ENCODE measurements around the gene TMPRSS4.
A peak's percentile ranks its signal among the peaks of the same experiment; 100 is the strongest.
"Not testable (repeated sequence)": the region's sequence is repeated elsewhere in the genome, so short reads cannot be mapped to it uniquely, and the experiment has no call there.

TMPRSS4 gene

DNA sequence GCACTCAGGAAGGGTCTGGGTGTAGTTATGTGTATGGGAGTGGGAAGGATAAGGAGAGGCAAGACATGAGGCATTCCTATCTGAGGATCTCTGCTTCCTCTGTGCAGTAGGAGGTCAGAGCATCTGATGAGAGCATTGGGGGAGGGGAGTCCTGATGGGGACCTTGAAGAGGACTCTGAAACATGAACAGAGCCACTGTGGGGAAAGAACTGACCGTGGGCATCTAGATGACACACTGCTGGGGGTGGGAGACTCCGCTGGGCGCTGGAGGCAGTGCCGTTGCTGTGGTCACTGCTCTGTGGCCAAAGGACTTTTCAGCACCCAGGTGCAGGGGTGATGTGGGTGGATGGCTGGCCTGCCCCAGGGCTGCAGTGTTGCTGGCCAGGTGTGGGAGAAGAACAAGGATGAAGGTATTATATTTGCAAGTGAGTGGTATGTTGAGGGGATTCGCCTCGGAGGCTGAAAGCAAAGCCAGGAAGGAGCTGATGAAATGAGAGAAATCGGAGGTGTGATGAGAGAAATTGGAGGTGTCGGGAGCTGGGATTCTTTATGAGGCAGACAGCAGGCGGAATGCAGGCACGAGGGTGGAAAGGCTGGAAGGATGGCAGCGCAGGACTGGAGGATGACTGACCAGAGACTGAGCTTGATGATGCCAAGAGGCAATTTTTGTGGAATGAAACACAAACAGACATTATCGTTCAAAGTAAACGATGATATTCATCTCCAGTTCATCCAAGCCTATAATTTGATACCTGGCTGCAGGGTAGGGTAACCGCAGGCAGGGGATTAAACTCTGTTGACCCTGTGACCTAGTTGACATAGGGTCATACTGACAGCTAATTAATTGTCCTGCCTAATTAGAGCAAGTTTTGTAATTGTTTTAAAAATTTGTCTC is 19.4 kb upstream of the TMPRSS4 start:
- no peak for DNase-seq

DNA sequence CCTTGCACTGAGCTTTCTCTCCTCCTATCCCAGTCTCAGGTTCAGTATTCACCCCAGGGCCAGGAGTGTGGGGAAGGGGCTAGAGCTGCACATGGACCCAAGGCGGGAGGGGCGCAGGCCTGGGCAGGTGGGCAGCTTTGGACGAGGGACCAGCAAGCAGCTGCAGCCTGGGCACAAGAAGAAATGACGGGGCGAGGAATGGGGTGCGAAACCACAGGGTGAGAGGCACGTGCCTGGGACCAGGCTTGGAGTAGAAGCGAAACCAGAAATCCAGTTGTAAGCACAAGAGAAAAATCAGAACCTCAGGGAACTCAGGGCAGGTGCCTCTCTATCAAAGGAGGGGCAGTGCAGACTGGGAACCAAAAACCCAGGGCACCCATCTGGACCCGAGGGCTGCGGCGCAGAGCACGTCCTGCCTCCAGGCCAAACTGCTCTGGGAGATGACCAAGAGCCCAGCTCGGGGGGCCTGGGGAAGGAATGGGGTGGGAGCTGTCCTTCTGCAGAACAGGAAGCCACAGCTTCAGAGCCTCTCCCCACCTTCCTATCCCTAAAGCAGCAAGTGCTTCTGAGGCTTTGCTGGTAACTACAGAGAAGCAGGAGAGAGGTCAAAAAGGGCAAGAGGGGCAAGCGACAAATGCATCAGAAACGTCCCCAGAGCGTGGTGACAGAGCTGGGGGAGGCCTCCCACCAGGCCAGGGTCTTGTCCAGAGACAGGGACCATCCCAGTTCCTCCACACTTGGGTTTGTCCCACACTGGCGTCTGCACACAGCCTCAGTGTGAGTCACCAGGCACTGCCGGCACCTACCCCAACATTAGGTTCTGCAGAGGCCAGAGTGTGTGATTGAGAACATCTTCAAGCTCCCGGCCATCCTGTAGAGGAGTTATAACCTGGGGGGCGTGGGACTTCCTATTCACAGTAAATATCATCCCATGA is 18.3 kb upstream of the TMPRSS4 start:
- peak; percentile 19 for DNase-seq

DNA sequence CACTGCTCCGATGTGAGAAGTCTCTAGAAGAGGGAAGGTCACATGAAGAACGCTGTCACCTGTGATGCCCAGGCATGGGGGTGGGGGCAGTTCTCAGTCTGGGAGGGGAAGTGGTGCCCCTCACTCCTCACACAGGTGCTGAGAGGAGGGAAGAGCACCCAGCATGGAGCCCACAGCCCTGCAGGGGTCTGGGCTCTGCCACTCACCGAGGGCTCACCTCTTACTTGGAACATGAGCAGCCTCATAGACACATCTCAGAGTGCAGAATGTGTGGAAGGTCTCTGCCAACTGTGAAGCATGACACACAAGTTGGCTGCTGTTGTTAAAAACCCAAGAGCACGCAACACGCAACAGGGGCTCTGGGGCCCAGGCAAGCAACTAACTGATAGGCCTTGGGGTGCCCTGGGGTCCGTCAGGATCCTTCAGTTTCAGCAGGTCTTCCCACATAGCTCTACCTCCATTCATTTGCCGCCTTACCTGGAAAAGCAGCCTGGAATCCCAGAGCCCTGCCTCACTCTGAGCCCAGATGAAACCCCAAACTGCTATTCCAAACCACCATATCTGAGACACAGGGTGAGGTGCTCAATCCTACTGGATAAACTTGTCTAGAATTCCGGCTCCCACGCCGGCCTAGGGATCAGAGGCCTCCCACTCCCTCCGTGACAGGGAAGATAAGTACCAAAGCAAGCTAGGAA is 17.5 kb upstream of the TMPRSS4 start:
- no peak for DNase-seq

DNA sequence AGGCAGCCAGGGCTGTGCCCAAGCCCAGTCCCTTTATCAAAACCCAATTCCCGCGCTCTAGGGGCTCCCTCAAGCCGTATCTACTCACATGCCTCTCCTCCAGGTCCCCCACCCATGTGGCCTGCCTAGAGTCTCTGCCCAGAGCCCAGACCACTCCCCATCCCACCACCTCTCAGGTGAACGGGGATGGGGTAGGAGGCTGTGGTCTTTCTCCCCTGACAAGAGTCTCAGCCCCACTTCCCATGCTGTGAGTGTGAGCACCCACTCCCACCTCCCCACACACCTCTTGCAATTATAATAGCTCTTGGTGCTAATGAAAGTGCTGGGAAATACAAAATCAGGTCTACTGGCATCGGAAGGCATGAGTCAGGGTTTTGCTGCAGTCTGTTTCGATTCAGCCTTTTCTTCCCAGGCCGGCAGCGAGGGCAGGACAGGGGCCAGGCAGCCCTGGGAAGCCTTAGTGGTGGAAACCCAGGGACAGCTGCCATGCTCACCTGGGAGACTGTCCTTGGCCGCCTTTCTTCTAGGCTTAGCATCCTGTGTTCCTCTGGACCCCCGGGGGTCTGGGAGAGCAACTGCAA is 16.7 kb upstream of the TMPRSS4 start:
- no peak for DNase-seq

DNA sequence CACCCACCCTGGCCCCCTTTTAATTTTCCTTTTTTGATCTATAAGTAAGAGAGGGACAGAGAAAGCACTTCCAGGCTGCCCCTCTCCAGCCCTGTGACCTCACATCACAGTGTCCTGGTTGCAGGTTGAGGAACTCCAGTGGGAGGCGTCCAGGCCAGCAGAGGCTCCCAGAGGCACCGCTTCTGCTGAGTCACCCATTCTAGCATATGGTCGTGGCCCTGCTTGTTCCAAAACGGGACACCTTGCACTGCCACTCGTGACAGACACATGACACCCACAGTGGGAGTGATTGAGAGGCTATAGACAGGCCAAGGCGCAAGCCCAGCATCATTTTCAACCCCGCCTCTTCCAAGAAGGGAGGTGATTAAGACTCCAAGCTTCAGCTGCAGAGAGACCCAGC is 16.0 kb upstream of the TMPRSS4 start:
- peak; percentile 52 for DNase-seq

DNA sequence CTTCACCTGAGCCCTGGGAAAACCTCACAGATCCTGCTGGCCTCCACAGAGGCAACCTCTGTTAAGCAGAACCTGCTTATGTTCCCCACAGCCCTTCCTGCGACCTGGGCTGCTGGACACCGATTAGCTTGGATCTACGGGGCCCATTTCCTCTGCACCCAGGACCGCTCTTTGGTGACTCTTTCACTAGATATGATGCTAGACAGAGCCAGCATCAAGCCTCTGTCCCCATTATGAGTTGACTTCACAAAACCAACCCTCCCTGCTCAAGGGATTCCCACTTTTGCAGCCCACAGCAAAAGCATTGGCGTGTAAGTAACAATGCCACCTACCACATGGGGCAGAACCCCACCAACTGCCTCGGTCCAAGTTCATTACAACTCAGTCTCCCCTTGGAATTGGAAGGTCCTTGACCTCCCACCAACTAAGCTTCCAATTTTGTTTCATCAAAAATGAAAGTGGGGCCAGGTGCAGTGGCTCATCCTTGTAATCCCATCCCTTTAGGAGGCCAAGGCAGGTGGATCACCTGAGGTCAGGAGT is 15.2 kb upstream of the TMPRSS4 start:
- DNase-seq = no peak

DNA sequence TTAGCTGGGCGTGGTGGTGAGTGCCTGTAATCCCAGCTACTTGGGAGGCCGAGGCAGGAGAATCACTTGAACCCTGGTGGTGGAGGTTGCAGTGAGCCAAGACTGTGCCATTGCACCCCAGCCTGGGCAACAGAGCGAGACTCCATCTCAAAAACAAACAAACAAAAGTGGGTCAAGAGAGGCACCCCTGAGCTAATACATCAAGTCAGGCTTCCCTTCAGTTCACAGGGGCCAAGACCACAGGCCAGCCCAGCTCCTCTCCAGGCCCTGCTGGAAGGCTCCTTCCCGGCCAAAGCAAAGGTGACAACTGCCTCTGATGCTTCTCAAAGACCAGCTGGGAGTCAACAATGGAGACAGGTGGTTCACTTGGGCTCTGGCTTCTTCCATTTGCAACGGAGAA is 14.7 kb upstream of the TMPRSS4 start:
- DNase-seq = not testable (repeated sequence)

DNA sequence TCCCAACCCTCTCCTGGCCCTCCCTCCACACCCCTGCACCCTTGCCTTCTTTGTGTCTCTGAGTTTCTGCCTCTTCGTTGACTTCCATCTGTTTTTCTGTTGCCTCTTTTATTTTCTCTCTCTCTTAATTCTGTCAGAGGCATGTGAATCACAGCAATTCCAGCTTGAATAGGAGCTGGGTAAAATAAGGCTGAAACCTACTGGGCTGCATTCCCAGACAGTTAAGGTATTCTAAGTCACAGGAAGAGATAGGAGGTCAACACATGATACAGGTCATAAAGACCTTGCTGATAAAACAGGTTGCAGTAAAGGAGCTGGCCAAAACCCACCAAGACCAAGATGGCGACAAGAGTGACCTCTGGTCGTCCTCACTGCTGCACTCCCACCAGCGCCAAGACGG is 14.2 kb upstream of the TMPRSS4 start:
- not testable (repeated sequence) for DNase-seq

DNA sequence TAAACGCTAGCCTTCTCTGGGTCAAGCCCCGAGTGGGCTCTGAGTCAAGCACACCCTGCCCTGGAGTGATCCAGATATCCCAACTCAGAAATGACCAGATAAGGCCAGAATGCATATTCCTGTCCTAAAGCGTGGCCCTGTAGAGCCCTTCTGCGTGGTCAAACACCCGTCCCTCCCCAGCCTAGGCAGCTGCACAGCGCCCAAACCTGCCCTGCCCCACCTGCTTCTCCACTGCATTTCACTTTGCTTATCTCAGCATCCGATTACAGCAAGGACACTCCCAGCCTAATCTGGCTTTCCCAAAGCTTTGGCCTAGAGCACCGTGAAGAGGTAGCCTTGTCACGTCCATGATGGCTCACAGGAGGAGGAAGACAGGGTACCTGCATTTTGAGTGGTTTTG is 11.9 kb upstream of the TMPRSS4 start:
- DNase-seq = no peak

DNA sequence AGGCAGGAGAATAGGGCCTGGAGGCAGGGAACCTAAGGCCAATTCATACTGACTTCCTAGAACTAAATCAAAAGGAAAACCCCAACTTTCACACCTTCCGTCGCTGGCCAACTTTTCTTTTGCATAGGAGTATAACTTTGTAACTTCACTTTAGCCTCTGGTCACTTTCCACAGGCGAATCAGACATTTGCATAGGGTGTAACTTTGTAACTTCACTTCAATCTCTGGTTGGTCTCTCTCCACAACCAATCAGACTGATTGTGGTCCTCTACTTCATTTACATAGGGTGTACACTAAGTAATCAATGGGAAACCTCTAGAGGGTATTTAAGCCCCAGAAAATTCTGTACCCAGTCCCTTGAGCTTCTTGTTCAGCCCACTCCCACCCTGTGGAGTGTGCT is 11.5 kb upstream of the TMPRSS4 start:
- no peak for DNase-seq

DNA sequence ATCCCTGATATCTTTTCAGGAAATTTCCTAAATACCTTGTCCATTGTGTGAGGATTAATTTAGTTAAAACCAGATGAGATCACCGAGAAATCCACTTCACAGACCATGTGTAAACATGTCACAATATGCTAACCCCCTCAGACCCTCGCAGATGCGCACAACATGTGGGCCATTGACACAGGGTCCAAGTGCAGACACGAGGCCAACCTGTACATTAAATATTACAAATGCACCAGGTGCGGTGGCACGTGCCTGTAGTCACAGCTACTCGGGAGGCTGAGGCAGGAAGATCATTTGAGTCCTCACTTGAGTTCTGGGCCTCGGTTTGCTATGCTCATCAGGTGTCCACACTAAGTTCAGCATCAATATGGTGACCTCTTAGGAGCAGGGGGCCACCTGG is 9.9 kb upstream of the TMPRSS4 start:
- no peak for DNase-seq

DNA sequence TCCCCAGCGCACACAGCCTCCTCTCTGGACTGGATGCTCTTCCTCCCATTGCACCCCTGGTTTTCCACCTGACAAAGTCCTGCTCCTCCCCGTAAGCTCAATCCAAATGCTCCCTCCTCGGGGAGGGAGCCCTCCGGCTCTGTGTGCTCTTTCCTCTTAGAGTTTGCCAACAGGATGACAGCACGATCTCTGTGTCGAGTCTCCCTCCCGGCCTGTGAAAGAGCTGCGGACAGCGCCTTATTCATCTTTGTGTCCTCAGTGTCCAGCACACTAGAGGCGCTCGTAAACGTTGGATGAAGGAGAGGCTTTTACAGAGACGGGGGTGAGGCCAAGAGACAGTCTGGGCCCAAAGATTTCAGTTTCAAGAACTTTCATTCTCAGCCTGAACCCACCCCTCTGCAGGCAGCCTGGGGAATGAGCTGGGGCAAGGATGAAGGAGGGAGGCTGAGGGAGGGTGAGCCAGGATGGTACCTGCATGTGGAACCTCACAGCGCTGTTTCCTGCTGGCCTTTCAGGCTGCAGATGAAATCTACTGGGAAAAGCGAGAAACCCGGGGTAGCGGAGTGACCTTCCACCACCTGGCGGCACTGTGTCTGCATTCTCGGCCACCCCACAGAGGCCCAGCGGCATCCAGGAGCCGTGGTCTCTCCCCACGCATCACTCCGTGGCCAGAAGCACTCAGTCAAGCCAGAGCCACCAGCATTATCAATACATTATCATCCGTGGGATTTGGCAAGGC is 8.5 kb upstream of the TMPRSS4 start:
- no peak for DNase-seq

DNA sequence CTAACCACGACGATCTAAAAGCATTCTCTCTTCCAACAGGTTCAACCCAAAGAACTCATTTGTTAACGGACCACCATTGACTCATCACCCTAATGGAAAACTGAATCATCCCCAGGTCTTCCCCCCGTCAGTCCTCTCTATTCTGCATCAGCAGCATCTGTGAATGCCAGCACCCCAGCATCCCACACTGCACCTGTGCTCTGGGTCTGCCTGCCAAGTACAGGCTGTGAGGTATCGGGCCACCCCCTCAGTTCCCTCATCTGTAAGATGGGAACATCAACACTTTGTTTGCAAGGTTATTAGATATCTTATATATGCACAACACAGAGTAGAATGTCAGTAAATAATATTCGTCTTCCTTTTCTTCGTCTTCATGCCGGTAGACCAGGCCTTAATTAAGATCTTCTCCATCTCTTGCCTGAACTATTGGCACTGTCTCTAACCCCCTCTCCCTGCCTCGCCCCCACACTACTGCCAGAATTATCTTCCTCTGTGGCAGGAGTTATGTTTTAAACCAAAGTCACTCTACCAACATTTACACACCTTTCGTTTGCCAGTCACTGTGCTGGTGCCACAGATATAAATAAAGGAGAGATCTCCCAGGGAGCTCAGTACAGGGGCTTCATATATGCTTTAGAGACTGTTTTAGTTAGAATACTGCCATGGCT is 7.8 kb upstream of the TMPRSS4 start:
- DNase-seq = no peak

DNA sequence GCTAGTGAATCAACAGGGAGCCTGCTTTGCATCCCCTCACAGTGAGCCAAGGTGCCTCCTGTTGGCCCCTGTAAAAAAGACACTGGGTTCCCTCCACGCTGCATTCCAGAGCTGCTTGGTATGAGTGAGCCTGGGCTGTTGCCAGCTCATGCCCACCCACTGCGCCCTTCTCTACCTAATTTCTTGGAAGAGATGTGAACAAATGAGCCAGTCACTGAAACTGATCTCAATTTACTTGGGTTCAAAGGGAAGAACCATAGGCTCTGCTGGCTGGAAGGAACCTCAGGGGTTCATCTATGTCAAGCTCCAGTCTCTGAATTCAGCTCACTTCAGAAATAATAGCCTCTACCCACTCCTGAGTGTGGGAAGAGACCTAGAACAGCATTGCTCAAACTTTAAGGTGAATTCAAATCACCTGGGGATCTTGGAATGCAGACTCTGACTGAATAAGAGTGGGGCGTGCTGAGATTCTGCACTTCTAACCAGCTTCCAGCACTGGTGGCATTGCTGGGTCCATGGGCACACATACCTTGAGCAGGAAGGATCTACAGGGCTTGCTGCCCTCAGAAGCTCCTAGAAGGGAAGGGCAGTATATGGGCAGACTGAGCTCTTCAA is 5.4 kb upstream of the TMPRSS4 start:
- DNase-seq = no peak

DNA sequence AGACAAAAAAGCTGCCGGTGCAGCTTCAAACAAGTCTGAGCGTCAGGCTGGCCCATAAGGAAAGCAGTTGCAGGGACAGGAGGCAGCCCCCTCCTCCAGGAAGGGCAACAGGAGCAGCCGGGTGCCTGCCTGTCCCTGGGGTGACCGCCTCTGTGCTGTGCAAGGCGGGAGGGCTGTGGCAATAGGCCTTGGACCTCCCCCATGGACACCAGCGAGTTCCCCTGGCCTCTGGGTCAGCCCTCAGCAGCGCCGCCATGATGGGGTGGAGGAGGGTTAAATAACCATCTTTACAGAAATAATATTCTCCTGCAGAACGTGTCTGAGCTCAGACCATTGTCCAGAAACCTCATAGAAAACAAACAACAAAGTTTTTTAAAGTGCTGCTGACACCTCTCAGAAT is 3.3 kb upstream of the TMPRSS4 start:
- DNase-seq = no peak

DNA sequence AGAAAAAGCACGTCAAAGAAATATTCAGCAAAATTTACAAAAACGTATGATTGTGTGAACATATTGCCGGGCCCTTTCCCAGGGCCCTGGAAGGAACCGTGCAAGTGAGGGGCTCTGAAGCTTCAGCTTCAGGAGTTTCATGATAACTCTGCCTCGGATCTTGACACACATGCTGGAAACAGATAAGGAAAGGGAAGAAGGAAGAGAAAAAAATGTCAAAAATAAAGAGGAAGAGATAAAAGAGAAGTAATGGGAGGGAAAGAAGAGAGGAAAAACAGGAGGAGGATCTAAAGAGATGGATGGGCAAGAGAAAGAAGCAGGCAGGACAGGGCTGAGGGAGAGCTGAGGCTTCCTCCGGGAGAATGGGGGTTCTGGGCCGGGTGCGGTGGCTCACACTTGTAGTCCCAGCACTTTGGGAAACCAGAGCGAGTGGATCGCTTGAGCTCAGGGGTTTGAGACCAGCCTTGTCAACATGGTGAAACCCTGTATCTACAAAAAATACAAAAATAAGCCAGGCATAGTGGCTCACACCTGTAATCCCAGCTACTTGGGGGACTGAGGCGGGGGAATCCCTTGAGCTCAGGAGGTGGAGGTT is 2.7 kb upstream of the TMPRSS4 start:
- DNase-seq = no peak

DNA sequence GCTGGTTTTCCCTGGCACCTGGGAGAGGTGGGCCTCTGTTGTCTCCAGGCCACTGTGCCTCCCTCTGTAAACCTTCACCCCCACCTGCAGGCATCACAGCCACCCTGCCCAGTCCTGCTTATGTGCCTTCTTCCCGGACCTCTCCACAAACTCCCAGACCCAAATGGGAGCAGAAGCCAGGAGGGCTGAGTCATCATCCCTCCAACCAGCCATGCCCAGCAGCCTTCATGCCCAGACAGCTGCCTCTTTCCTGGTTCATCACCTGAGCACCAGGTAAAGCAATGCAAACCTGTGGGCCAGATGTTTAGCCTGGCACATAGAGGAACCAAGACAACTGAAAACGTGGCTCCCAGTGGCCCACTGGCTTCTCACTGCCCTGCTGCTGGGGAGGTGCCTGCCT is 2.1 kb upstream of the TMPRSS4 start:
- DNase-seq = no peak

DNA sequence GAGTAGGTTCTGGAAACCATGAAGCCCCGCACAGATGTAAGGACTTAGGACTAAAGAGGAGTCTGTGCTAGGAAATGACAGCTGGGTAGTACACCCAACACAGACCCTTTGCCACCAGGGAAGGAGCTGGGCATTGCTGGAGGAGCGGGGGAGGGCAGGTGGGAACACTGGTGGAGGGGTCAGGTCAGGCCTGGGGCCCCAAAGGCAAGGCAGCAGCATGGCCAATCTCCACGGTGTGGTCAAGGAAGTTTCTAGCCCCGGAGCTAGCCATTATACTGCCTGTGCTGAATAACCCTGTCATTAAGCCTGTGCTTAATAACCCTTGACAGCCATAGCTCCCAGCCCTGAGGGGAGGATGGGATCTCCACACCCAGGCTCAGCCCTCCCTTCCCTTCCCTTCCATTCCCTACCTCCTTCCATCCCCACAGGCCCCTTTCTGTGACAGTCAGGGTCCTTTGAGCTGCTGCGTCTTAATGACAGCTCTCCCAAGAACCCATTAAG is 2.1 kb downstream of the TMPRSS4 start:
- no peak for DNase-seq

DNA sequence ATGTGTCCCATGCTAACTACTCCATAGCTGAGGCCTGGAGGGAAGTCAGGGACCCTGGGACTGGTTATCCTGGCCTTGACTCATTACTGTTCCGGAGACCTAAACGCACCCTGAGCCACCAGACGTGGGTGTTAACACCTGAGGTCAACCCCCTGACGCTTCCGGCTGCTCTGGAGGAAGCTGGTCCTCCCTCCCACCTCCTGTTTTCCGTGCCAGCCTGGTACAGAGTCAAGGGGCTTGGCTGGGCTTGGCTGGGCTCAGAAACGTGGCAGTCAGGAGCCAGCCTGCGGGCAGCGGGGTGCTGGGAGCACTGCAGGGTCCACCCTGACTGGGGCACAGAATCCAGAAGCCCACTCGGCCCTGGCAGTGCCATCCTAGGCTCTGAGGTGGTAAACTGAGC is 2.6 kb downstream of the TMPRSS4 start:
- DNase-seq = no peak

DNA sequence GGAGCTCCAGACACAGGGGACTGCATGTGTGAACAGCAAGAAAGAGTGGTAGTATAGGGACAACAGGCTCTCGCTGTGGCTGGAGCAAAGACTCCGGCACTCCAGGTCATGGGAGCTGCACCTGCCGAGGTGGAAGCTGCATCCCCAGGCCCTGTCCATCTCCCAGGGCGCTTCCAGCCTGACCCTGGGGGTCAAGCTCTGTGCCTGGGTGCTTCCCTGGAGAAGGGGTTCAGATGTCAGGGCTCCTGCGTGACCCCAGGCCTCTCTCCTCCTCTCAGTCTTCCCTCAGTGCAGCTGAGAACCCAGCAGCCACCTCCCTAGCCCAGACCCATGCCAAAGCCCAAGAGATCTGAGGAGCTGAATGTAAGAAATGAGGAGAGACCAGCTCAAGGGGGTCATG is 3.4 kb downstream of the TMPRSS4 start:
- no peak for DNase-seq

Measured in suppressor macrophage treated with lipopolysaccharide for 4 hours (primary cell).